HEK293T (cell line): ENCODE measurements around the gene RNPEP.
"Not testable (repeated sequence)": the region's sequence is repeated elsewhere in the genome, so short reads cannot be mapped to it uniquely, and the experiment has no call there.

Experiments
- CTCF ChIA-PET: fragments of 350-600 bp; formaldehyde crosslinking; extraction: SDS; loops from one replicate; lab custom pipeline; 2021; ENCODE audit warnings: antibody characterized with exemption, inconsistent platforms; lab: Yijun Ruan, JAX
- POLR2A ChIA-PET: fragments of 350-600 bp; formaldehyde crosslinking; extraction: SDS; loops from one replicate; lab custom pipeline; 2020; ENCODE audit warnings: antibody characterized with exemption, inconsistent platforms; lab: Yijun Ruan, JAX
- DNase-seq: peaks from one replicate; pipeline ENCODE4 v3.0.0; 2012; ENCODE audit warnings: mixed read lengths; ENCODE audit errors: extremely low spot score
- ARNT ChIP-seq: fragments of 450-650 bp; IDR thresholded peaks from 2 replicates; pipeline ENCODE4 v1.6.1; 2017; ENCODE audit warnings: mild to moderate bottlenecking
- BHLHE40 ChIP-seq: fragments of 450-650 bp; IDR thresholded peaks from 2 replicates; pipeline ENCODE4 v1.6.1; 2016; ENCODE audit warnings: mild to moderate bottlenecking, moderate library complexity, borderline replicate concordance
- CTBP1 ChIP-seq: fragments of 450-650 bp; IDR thresholded peaks from 2 replicates; pipeline ENCODE4 v1.6.1; 2016; ENCODE audit warnings: borderline replicate concordance
- ELF4 ChIP-seq: fragments of 450-650 bp; IDR thresholded peaks from 2 replicates; pipeline ENCODE4 v1.6.1; 2017; ENCODE audit warnings: antibody characterized with exemption
- FOXA1 ChIP-seq: fragments of 450-650 bp; IDR thresholded peaks from 2 replicates; pipeline ENCODE4 v1.6.1; 2016; ENCODE audit warnings: mild to moderate bottlenecking
- FOXK2 ChIP-seq: fragments of 450-650 bp; IDR thresholded peaks from 2 replicates; pipeline ENCODE4 v1.6.1; 2016; ENCODE audit warnings: mild to moderate bottlenecking
- FOXM1 ChIP-seq: fragments of 450-650 bp; IDR thresholded peaks from 2 replicates; pipeline ENCODE4 v1.6.1; 2017; ENCODE audit warnings: mild to moderate bottlenecking, borderline replicate concordance
- HDGF ChIP-seq: fragments of 450-650 bp; IDR thresholded peaks from 2 replicates; pipeline ENCODE4 v1.6.1; 2017; ENCODE audit warnings: antibody characterized with exemption, borderline replicate concordance
- L3MBTL2 ChIP-seq: fragments of 450-650 bp; conservative IDR thresholded peaks from 2 replicates; pipeline ENCODE4 v1.6.1; 2016; ENCODE audit warnings: mild to moderate bottlenecking
- LEF1 ChIP-seq: fragments of 450-650 bp; IDR thresholded peaks from 2 replicates; pipeline ENCODE4 v1.6.1; 2017; ENCODE audit warnings: mild to moderate bottlenecking, borderline replicate concordance
- NFRKB ChIP-seq: fragments of 450-650 bp; IDR thresholded peaks from 2 replicates; pipeline ENCODE4 v1.6.1; 2016; ENCODE audit warnings: mild to moderate bottlenecking, moderate library complexity
- PKNOX1 ChIP-seq: fragments of 450-650 bp; IDR thresholded peaks from 2 replicates; pipeline ENCODE4 v1.6.1; 2016
- SP1 ChIP-seq: fragments of 450-650 bp; IDR thresholded peaks from 2 replicates; pipeline ENCODE4 v1.6.1; 2017
- SUZ12 ChIP-seq: fragments of 450-650 bp; IDR thresholded peaks from 2 replicates; pipeline ENCODE4 v1.6.1; 2016; ENCODE audit warnings: mild to moderate bottlenecking
- TARDBP ChIP-seq: fragments of 450-650 bp; IDR thresholded peaks from 2 replicates; pipeline ENCODE4 v1.6.1; 2016
- ZNF384 ChIP-seq: fragments of 450-650 bp; IDR thresholded peaks from 2 replicates; pipeline ENCODE4 v1.6.1; 2016

RNPEP gene

GRCh38 chr1:201955729-201956143, 26.7 kb upstream of the RNPEP start:
- TF ChIP-seq BHLHE40 (no peak), HDGF (no peak), L3MBTL2 (no peak), SUZ12 (no peak)
- ChIA-PET CTCF (interaction anchor here (1.0 kb wide), 1 partner anchor 9 kb away, joined by 3 read pairs; the partner anchor contains the start of gene LMOD1), POLR2A (interaction anchor here (1.0 to 3.1 kb wide), 4 partner anchors 10 to 69 kb away, joined by 3 to 22 read pairs (median 8); partner anchors contain the start of genes LMOD1 and RNPEP)
- DNase-seq = no peak

- ChIA-PET CTCF (no interaction called here), POLR2A (no interaction called here)
- no peak for DNase-seq
These were observed 24.1 kb upstream of the RNPEP start for GRCh38 chr1:201958348-201958747.

DNA sequence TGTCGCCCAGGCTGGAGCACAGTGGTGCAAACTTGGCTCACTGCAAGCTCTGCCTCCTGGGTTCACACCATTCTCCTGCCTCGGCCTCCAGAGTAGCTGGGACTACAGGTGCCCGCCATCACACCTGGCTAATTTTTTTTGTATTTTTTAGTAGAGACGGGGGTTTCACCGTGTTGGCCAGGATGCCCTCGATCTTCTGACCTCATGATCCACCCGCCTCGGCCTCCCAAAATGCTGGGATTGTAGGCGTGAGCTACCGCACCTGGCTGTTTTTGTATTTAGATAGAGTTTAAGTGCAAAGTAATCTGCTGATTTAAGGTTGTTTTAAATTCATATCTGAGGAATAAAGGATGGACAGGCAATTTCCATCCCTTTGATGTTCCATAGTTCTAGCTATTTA, 20.1 kb upstream of the RNPEP start:
- POLR2A ChIA-PET, CTCF ChIA-PET: not testable (repeated sequence)

More at GRCh38 chr1:201958348-201958747, 24.1 kb upstream of the RNPEP start:
- no peak for TF ChIP-seq SUZ12
- TF ChIP-seq LEF1 = no peak
- TF ChIP-seq FOXM1 = no peak
- no peak for TF ChIP-seq FOXA1
- no peak for TF ChIP-seq ZNF384
- TF ChIP-seq ELF4 = no peak

DNA sequence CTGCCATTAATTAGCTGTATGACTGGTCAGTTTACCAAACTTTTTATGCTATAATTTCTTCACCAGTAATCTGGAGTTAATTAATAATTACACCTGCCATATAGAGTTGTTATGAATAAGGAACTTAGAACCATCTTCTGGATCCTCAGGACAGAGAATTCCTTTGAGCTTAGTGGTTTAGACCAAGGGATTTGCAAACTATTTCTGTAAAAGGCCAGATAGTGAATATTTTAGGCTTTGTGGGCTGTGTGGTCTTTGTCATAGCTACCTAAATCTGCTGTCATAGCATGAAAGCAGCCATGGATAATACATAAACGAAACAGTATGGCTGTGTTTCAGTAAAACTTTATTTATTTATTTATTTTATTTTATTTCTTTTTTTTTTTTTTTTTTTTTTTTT, 18.2 kb upstream of the RNPEP start:
- DNase-seq = no peak
- POLR2A ChIA-PET = no interaction called here
- no peak for TF ChIP-seq TARDBP
- TF ChIP-seq BHLHE40 = no peak
- TF ChIP-seq ZNF384 = no peak
- TF ChIP-seq HDGF = no peak
- TF ChIP-seq ARNT = no peak
- no peak for TF ChIP-seq SP1
- no peak for TF ChIP-seq FOXK2
- no peak for TF ChIP-seq SUZ12
- no peak for TF ChIP-seq FOXM1
- no peak for TF ChIP-seq LEF1
- no peak for TF ChIP-seq L3MBTL2
- CTCF ChIA-PET = interaction anchor here (0.6 to 1.9 kb wide), 3 partner anchors 19 to 69 kb away, joined by 3 to 5 read pairs (median 3); no protein-coding TSS in a partner anchor

More for the DNA sequence above, 20.1 kb upstream of the RNPEP start:
- DNase-seq = not testable (repeated sequence)

DNA sequence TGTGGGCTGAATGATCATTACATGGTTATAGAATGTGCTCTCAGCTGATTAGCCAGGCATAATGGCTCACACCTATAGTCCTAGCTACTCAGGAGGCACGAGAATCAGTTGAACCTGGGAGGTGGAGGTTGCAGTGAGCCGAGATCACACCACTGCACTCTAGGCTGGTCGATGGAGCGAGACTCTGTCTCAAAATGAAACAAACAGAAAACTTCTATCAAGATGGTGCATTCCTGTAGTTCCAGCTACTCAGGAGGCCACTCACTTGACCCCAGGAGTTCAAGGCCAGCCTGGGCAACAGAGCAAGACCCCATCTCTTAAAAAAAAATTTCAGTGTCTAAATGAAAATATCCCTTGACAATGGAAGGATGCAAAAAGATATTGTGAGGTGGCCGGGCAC, 16.3 kb upstream of the RNPEP start:
- TF ChIP-seq ARNT = no peak
- POLR2A ChIA-PET = no interaction called here
- CTCF ChIA-PET = interaction anchor here (1.9 kb wide), 1 partner anchor 21 kb away, joined by 5 read pairs; no protein-coding TSS in a partner anchor
- no peak for DNase-seq

DNA sequence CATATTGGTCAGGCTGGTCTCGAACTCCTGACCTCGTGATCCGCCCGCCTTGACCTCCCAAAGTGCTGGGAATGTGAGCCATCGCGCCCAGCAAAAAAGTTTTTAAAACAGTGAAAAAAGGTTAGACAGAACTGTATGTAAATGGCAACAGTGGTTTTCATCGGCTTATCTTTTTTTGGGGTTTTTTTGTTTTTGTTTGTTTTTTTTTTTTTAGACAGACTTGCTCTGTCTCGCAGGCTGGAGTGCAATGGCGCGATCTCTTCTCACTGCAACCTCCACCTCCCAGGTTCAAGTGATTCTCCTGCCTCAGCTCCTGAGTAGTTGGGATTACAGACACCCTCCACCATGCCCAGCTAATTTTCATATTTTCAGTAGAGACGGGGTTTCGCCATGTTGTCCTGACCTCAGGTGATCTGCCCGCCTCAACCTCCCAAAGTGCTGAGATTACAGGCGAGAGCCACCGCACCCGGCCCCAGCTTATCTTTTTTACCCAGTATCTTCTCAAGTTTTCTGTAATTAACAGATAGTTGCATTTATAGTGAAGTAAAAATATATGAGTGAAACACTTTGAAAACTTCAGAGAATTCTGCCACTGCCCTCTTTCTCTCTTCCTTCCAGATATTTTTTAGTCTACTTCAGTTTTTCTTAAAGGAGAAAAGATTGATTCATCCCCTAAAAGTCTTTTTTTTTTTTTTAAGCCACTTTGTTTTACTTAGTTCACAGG, 14.1 kb upstream of the RNPEP start:
- no peak for DNase-seq
- POLR2A ChIA-PET = interaction anchor here (1.1 to 1.2 kb wide), 2 partner anchors 14 to 15 kb away, joined by 3 to 4 read pairs; partner anchors contain the start of gene TIMM17A
- CTCF ChIA-PET = interaction anchor here (0.7 to 1.9 kb wide), 2 partner anchors 72 to 532 kb away, joined by 5 read pairs; no protein-coding TSS in a partner anchor
- TF ChIP-seq FOXM1 (no peak), ZNF384 (no peak), SUZ12 (no peak), LEF1 (no peak), BHLHE40 (no peak), FOXK2 (no peak), ELF4 (no peak), TARDBP (no peak), PKNOX1 (no peak), NFRKB (no peak), ARNT (no peak), HDGF (no peak), CTBP1 (no peak), SP1 (no peak), L3MBTL2 (no peak), FOXA1 (no peak)

- CTCF ChIA-PET = interaction anchor here (4.9 kb wide), 1 partner anchor 75 kb away, joined by 76 read pairs; no protein-coding TSS in a partner anchor
- TF ChIP-seq PKNOX1 = no peak
- no peak for TF ChIP-seq FOXK2
- no peak for TF ChIP-seq NFRKB
- TF ChIP-seq SUZ12 = no peak
- no peak for TF ChIP-seq BHLHE40
- TF ChIP-seq L3MBTL2 = no peak
- no peak for TF ChIP-seq ZNF384
- no peak for TF ChIP-seq CTBP1
- TF ChIP-seq ELF4 = no peak
- no peak for TF ChIP-seq TARDBP
- TF ChIP-seq HDGF = no peak
- no peak for TF ChIP-seq ARNT
- TF ChIP-seq LEF1 = no peak
- POLR2A ChIA-PET = no interaction called here
- no peak for DNase-seq
These were observed 11.9 kb upstream of the RNPEP start for GRCh38 chr1:201970334-201971159.
